Right ventricle myocardium superior (tissue), 1 donor: ENCODE data around the gene CLCNKA. TPM values are rescaled to one million over a fixed set of nuclear protein-coding genes. Genes with fewer than 3 reads are reported as not detected.
"Not testable (repeated sequence)": the region's sequence is repeated elsewhere in the genome, so short reads cannot be mapped to it uniquely, and the experiment has no call there.

Experiments
- ATAC-seq: fragments of 200-7000 bp; cut with Tn5 transposase; one replicate; pipeline ENCODE4 v1.9.1; 2020; ENCODE audit warnings: mild to moderate bottlenecking; ENCODE audit not compliant: poor library complexity
- DNase-seq: peaks from one replicate; pipeline ENCODE4 v3.0.0-alpha.2; 2020
- intact Hi-C: fragments of 100-400 bp; cut with DNase I; formaldehyde crosslinking; loops from one replicate; pipeline ENCODE4 v1.11.2; 2022
- total RNA-seq: library from RNA; stranded (reverse); fragmentation: NEBNext Ultra II Directional; extraction: Animal tissue kit (Norgen Biotek cat#: 25700); gene quantifications from one replicate; pipeline ENCODE4 v1.2.1, GENCODE V29; 2021
- donor health status: DM: no; HTN: yes; CAD: no; lungs with severe emphysema.

CLCNKA gene
- total RNA-seq, 1 donor from 2014 or later = 0.35 TPM

DNA sequence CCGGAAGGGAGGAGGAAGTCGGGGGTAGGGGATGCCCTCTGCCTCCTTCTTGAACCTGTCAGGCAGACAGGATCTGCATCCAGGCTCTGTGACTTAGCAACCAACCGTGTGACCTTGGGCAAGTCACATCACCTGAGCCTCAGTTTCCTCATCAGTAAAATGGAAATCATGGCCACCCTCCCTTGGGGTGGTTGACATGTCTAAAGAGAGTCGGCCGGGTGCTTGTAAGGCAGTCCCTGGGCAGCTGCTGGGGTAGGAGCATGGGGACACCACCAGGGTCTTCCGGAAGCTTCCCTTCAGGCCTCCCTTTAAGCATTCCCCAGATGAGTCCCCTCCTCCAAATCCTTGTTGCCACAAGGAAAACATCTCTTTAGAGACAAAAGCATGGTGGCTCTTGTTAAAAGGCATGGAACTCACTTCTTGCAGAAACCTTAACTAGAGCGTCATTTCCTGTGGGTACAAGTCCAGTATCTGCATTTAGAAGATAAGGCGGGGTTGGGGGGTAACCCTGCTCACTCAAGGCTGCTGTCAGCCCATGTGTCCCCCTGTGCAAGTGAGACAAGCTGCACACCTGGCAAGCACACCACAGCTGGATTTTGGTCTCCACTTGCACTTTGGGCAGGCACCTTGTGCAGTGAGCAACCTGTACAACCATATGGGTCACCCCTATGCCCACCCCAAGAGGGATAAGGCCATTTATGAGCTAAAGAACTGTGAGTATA is 32.1 kb downstream of the CLCNKA start:
- intact Hi-C loops = loop anchor here (10.0 kb wide), 1 partner anchor 259 kb away; no protein-coding TSS in a partner anchor
- no peak for DNase-seq

DNA sequence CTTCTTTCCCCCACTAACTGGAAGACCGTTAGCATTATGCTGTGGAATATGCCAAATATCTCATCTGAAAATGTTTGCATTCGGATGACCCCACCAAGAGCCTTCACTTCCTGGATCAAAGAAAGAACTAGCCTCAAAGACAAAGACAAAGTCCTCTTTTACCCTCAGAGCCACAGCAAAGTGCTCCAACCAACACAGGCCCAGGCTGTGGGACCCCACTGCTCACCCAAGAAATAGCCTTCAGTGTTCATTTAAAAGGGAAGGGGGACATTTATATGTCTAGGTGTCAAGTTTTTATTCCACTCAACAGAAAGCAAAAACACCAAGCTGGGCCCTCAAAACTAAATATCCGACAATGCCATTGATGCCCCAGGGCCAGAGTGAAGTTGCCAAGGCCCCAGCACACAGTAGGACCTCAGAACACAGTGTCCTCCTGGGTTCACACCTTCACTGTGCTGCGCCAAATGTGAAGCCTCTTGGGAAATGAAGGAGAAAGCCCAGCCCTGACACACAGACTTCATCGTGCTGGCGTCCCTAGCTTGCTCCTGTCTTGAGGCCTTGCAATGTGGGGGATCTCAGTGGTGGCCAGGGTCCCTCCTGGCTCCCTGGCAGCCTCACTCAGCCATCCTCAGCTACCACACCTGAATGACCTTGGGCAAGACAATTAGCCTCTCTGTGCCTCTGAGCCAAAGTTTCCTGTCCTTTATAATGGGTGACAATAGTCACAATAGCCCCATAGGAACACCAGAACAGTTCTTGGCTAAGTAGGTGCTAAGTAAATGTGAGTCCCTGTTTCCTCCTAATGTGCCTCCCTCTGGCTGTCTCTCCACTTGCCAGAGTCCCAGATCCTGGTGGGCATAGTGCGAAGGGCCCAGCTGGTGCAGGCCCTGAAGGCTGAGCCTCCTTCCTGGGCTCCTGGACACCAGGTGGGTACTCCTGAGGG is 33.0 kb downstream of the CLCNKA start:
- ATAC-seq (no peak), DNase-seq (no peak)
- intact Hi-C loops = loop anchor here (5.0 to 10.0 kb wide), 2 partner anchors 48 to 260 kb away; no protein-coding TSS in a partner anchor

More for the DNA sequence above, 32.1 kb downstream of the CLCNKA start:
- ATAC-seq = no peak

DNA sequence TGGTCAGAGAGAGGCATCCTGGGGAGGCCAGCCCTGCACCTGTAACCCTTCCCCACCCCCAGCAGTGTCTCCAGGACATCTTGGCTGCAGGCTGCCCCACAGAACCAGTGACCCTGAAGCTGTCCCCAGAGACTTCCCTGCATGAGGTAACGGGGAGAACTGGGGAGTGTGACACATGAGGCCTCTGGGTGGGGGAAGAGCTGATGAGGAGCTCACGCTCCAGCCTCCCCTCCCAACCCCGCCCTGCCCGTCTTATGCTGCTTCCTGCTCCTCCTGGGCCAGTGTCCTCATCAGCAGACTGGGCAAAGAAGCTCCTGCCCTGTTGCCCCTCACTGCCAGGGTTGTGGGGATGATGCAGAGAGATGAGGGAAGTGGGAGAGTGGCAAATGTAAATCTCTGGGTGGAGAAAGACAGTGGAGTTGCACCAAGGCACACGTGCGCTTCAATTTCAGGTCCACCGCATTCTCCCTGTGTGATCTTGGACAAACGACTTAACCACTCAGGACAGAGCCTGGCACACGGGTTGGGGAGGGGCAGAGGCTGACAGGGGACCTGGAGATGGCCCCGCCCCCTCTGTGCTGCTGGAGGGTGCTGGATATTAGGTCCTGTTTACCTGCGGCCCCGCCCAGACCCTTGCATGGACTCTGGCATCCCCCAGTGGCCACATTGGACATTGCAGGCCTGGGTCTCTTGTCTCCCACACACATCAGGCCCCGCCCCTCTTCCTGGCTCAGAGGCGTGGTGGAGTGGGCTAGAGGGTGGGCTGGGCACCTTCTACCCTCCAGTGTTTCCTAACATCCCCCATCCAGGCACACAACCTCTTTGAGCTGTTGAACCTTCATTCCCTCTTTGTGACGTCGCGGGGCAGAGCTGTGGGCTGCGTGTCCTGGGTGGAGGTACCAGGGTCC is 34.0 kb downstream of the CLCNKA start:
- DNase-seq (peak; percentile 91), ATAC-seq (peak; percentile 85)
- intact Hi-C loops = loop anchor here (2.0 to 10.0 kb wide), 3 partner anchors 23 to 261 kb away; no protein-coding TSS in a partner anchor

DNA sequence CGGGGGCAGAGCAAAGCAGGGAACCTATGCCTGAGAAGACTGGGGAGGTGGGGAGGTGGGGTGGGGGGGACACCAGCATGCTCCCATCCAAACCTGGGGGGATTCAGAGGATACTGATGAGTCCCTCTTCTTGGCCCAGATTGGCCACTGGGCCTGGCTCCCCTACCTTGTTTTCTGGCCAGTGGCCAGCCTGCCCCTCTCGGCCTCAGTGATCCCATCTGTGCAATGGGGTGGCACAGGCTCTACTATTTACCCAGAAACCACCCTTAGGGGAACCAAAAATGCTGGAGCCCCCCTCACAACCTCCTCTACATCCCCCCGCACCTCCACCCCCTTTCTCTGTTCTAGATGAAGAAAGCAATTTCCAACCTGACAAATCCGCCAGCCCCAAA is 34.7 kb downstream of the CLCNKA start:
- not testable (repeated sequence) for ATAC-seq
- intact Hi-C loops = loop anchor here (2.0 to 10.0 kb wide), 3 partner anchors 24 to 262 kb away; no protein-coding TSS in a partner anchor

DNA sequence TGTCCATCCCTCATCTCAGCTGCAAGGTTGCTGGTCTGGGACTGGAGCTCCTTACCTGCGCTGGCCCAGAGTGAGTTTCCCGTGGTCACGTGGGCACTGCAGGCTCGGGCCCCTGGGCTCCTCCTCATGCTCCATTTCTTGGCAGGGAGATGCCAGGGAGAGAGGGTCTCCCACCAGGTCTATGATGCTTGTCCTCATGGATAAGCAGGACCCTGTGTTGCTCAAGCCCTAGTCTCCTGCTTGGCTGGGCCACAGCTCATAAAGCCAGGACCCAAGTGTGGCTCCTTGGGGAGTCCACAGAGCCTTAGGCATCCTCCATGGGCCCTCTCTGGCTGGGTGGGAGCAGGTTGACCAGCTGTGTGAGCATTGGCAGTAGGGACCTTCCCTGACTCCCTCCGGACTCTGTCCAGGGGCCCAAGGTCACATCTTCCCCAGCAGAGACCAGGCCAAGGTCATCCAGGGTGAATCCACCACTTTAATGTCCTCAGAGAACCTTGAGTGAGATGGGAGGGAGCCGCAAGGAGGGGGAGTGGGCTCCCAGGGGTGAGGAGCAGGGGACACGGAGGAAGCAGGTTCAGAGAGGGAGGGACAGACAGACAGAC is 35.6 kb downstream of the CLCNKA start:
- DNase-seq = not testable (repeated sequence)
- ATAC-seq = peak; percentile 24
- intact Hi-C loops = loop anchor here (2.0 to 10.0 kb wide), 3 partner anchors 25 to 263 kb away; no protein-coding TSS in a partner anchor

More for the DNA sequence above, 34.7 kb downstream of the CLCNKA start:
- not testable (repeated sequence) for DNase-seq

DNA sequence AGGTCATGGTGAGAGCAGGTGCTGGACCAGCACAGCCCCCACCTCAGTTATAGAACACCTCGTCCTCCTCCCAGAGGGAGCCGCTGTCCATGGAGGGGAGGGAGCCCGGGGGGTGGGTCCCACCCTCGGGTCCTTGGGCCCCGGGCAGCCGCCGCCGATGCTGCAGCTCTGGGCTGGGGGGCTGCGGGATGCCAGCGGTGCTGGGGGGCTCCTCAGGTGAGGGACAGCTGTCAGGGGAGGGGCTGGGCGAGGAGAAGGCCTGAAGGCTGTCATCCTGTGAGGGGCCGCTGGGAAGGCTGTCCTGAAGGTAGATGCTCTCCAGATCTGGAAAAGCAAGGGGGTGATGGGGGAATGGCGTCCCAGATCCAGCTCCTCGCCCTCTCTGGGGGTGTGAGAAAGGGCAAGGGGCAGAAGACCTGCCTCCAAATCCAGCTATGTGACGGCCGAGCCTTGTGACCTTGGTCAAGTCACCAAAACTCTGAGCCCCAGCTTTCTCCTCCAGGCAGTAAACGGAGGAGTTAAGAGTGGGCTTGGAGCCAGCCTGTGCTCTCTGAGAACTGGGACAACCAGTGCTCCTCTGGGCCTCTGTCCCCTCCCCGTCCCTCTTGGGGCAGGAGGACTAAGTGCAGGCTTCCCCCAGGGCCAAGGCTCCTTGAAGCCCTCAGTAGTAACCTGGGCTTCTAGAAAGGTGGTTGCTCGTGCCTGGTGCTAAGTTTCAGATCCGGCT is 36.7 kb downstream of the CLCNKA start:
- intact Hi-C loops = loop anchor here (5.0 to 10.0 kb wide), 2 partner anchors 51 to 264 kb away; no protein-coding TSS in a partner anchor
- not testable (repeated sequence) for DNase-seq
- peak; percentile 27 for ATAC-seq

DNA sequence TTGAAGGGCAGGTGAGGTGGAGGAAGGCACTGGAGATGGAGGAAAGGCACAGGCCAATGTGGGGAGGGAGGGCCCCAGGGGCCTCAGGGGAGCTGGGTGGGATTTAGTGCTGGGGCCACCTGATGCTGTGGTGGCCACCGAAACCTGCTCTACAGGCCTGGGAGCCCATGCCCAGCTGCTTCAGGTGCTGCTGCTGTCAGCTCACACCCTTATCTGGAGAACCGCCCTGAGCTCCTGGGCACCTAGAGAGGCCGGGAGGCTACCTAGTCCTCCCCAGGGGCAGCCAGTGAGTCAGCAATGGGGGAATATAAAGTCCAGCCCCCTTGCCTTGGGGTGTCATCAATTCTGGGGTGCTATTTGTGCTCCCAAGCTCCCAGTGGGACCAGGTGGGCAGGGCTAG is 39.4 kb downstream of the CLCNKA start:
- ATAC-seq (no peak), DNase-seq (no peak)
- intact Hi-C loops = no loop called here

DNA sequence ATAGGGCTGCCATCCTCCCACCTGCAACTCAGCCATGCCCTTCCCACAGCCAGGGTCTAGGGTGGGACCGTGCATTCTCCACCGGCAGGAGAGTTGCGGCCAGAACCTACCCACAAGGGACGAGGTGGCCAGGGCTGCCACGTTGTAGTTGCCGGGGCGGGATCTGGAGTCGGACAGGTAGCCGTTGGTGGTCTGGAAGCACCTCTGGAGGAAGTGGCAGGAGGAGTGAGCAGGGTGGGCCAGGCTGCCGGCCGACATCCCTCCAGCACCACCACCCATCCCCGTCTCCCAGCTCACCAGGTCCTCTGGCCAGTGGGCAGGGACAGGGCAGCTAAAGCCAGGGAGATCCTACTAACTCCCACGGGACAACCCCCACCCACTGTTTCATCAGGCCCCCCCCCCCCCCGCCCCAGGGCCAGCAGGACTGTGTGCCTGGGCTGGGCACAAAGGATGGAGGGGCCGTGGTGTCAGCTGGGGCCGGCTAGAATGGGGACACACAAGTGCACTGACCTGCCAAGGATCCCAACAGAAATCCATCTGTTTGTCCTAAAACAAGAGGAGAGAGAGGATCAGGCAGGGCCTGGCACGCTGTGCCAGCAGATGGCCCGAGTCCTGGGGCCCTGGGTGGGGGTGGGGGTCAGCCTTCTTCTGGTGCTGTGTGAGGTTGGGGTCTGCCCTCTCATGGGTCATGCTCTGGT is 40.3 kb downstream of the CLCNKA start:
- ATAC-seq, intact Hi-C loops, DNase-seq: not testable (repeated sequence)

DNA sequence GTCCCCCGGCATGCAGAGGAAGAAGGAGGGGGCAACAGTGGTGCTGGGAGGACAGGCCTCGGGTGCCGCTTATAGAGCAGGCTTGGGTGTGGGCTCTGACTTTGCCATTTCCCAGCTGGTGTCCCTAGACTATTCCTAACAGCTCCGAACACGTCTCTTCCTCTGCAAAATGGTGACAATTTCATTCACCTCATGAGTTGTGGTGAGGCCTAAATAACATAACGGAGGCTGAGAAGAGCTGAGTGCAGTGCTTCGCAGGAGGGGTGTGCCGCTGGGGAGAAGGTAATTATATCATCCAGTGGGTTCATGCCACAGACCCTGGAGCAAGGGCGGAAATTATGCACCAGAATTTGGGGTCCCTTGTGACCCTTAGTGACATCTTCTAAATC is 40.8 kb downstream of the CLCNKA start:
- intact Hi-C loops, ATAC-seq, DNase-seq: not testable (repeated sequence)

DNA sequence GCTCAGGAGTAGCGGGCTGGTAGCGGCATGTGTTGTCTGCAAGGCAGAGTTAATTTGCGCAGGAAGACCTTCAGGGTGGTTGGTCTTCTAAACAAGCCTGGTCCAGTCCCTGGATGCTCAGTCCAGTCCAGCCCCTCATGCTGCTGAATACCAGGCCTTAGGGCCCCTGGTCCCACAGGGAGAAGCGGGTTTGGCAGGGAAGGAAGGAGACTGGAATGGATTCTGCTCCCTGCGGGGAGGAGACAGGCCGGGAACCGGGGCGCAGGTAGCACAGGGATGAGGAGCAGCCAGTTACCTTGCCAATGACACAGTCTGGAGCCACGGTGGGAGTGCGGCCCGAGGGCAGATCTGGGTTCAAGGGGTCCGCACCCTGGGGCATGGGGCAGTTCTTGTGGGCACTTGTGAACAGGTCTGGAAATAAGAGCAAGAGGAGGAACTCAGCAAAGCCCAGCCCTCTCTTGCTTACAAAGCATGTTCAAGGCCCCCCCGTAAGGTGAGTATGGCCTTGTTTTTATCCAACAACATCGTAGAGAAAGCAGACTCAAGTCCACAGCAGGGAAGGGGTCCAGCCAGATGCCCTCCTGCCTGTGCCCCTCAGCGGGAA is 41.5 kb downstream of the CLCNKA start:
- ATAC-seq (no peak), DNase-seq (no peak)
- intact Hi-C loops = no loop called here

DNA sequence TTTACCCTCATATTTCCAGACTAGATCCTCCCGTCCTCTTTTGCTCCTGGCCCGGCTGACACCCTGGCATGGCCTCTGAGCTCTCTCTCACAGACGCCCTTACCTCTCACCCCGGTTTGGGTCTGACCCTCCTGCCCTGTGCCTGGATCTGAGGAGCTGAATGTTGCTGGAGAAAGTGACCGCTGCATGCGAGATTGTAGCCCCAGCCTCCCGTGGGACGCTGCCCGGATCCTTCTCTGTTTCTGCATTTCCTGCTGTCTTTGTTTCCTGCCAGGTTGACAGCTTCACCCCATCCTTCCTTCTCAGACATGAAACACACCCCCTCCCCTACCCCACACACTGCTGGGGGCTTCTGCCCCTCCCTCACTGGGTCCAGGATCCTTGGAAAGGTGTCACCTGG is 42.1 kb downstream of the CLCNKA start:
- intact Hi-C loops = no loop called here
- ATAC-seq (no peak), DNase-seq (no peak)

DNA sequence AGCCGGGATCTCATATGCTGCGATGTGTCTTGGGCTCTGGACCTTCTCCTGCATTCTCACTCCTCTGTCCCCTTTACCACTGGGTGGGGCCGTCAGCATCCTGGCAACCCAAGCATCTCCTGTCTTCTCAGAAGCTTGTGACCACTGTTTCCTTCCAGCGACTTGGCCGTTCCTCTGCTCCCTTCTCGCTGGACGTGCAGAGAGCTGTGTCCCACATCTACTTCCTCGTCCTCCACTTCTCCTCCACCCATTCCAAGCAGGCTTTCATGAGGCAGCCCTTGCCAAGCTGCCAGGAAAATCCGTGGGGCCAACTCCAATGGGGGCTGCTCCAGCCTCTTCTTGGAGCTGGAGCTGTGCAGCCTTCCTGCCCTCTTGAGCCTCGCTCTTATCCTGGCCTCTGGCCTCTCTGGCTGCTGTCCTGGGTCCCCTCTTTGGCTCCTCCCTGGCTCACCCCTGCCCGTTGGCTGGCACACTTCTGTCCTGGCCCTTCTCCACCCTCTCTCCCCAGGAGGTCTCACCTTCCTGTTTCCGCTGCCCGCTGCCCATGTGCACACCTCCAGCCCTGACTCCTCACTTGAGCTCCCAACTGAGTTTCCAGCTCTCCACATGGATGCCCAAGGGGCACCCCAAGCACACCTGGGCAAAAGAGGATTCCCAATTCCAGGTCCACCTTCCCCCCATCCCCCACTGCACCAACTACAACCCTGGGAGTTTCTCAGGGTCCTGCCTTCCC is 42.9 kb downstream of the CLCNKA start:
- DNase-seq (no peak), ATAC-seq (no peak)
- intact Hi-C loops = no loop called here

DNA sequence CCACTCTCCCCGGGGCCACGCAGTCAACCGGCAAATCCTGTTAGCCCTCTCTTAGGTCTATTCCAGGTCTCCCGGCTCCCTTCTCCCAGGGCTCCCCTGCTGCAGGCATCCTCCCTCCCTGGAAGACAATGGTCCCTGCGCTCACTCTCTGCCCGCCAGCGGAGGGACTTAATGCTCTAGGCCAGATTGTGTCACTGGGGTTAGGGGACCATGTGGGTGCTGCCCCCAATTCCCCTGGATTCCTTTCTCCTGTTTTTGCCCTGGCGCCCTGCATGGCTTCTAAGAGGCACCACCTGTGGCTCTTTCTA is 43.4 kb downstream of the CLCNKA start:
- intact Hi-C loops = no loop called here
- DNase-seq (no peak), ATAC-seq (no peak)

DNA sequence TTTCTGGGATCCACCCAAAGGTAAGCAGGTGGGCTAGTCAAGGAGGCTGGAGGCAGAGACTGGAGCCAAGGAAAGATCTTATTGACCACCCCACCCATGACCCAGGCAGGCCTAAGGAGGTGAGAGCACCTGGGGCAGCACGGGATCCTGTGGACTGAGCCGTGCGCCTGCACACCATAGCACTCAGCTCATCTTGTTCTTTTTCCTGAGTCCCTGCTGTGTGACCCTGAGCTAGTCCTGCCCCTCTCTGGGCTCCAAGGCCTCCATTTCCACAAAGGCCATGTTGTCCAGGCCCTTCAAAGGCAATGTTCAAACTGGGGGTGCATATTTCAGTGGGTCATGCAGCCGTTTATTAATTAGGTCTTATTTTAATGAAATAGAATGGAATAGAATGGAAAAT is 44.4 kb downstream of the CLCNKA start:
- DNase-seq (no peak), ATAC-seq (no peak)
- intact Hi-C loops = no loop called here

DNA sequence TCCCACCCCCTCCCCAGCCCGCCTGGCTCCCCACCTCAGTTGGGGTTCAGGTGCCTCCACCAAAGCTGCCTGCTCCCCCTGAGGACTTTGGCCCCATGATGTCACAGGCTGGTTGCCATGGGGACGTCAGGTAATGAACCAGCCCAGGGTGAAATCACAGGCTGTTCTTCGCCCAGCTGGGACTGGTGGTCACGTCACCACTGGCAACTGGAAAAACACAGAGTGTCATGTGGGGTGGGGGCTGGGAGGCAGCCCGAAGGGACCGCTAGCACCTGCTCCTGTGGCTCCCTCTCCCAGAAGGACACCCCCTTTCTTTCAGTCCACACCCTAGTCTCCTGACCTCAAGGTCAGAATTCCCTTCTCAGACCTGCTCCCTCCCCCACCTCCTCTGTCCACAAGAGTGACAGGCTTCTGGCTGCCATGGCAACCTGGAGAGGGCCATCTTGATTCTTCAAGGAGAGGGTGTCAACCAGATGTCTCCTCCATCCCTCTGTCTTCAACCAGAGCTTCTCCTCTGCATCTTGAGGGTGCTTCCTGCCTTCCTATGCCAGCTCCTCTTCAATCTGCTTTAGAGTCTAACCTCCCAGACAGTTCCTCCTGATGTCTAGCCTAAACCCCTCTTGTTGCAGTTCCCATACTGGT is 45.4 kb downstream of the CLCNKA start:
- intact Hi-C loops = no loop called here
- ATAC-seq (peak; percentile 52), DNase-seq (no peak)
